Ectodermal cell (in vitro differentiated cells): ENCODE results near the gene CTSD.

Experiments
- H3K27ac ChIP-seq: 2 replicates; pipeline ENCODE4 v1.7.0; 2013; ENCODE audit warnings: mild to moderate bottlenecking, low read depth, low read length; ENCODE audit not compliant: insufficient read depth, poor library complexity, severe bottlenecking
- H3K27me3 ChIP-seq: 2 replicates; pipeline ENCODE4 v1.7.0; 2013; ENCODE audit warnings: mild to moderate bottlenecking, low read length; ENCODE audit not compliant: insufficient read depth, control insufficient read depth, poor library complexity, severe bottlenecking
- H3K36me3 ChIP-seq: one replicate; pipeline ENCODE4 v1.7.0; 2013; ENCODE audit warnings: low read length; ENCODE audit not compliant: control insufficient read depth, insufficient read depth
- H3K4me1 ChIP-seq: one replicate; pipeline ENCODE4 v1.7.0; 2013; ENCODE audit warnings: low read length; ENCODE audit not compliant: control insufficient read depth, insufficient read depth
- H3K4me3 ChIP-seq: 2 replicates; pipeline ENCODE4 v1.7.0; 2013; ENCODE audit warnings: low read depth, low read length, control low read depth; ENCODE audit not compliant: insufficient read depth
- H3K9me3 ChIP-seq: 2 replicates; pipeline ENCODE4 v1.7.0; 2013; ENCODE audit warnings: mild to moderate bottlenecking, low read length, moderate library complexity; ENCODE audit not compliant: control insufficient read depth
- WGBS, 2 experiments: methylation state at CpG; one replicate each; pipeline ENCODE4 v1.1.7; 2013; ENCODE audit warnings: missing lambda C conversion rate in 2 of 2; 5-methylcytosine and 5-hydroxymethylcytosine counted together

The CTSD gene

DNA sequence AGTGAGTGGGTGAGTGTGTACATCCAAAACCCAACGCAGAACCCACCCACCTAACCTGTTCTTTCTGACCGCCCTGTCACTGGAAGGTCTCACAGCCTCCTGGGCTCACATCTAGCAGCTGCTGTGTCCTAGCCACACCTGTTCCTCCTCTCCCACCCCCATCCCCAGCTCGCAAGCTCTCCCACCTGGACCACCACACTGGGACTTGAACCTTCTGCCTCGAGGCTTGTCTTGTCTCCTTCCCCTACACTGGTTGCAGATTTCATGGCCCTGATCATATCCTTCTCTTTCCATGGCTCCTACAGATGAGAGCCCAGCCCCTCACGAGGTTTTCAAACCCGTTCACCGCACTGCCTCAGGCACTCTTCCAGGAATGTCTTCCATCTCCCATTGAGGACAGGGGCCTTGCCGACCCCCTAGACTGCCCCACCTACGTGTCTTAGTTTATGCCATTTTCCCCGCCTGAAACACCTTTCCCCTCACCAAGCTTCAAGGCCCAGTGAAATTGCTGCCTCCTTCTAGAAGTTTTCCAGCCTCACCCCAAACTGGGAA is 20.1 kb downstream of the CTSD start:
- Histone ChIP-seq H3K36me3 (no peaks in the 10 kb centered on the region), H3K4me1 (no peaks in the 10 kb centered on the region), H3K4me3 (no peak overlapping the region), H3K9me3 (no peaks in the 10 kb centered on the region), H3K27me3 (peaks cover 38% of the 10 kb centered on the region), H3K27ac (no peak overlapping the region)
- WGBS, 2 experiments = 83 to 85% methylated on average over 10 of the region's 10 CpGs

DNA sequence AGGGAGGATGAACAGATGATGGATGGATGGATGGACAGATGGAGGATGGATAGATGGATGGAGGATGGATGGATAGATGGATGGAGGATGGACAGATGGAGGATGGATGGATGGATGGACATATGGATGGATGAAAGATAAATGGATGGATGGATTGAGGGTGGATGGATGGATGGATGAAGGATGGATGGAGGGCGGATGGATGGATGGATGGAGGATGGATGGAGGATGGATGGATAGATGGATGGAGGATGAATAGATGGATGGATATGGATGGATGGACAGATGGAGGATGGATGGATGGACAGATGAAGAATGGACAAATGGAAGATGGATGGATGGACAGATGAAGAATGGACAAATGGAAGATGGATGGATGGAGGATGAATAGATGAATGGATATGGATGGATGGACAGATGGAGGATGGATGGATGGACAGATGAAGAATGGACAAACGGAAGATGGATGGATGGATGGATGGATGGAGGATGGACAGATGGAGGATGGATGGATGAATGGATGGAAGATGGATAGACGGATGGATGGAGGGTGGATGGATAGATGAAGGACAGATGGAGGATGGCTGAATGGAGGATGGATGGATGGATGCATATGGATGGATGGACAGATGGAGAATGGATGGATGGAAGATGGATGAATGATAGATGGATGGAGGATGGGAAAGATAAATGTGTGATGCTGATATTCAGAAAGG is 20.7 kb downstream of the CTSD start:
- Histone ChIP-seq H3K27me3 (peaks cover 32% of the 10 kb centered on the region), H3K4me1 (no peaks in the 10 kb centered on the region), H3K27ac (no peak overlapping the region), H3K4me3 (no peak overlapping the region), H3K9me3 (no peaks in the 10 kb centered on the region), H3K36me3 (no peaks in the 10 kb centered on the region)
- WGBS, 2 experiments = 81 to 84% methylated on average over 3 of the region's 3 CpGs

DNA sequence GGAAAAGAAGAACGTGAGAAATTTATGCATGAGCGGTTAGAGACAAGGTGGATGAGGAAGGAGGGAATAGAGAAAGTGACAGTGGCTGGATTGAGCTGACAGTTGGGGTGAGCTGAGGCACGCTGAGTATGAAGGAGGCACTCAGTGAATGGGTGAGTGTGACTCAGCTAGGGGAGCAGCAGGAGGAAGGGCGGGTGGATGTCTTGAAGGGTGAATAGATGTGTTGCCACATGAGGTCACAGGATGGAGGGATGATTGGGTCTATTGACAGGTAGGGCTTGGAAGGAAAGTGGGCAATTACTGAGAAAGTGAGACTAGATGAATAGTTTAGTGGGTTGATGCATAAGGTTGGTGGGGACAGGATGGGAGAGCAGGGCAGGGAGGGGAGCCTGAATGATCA is 21.4 kb downstream of the CTSD start:
- H3K27ac ChIP-seq = no peak overlapping the region
- H3K36me3 ChIP-seq = no peaks in the 10 kb centered on the region
- no peaks in the 10 kb centered on the region for H3K4me1 ChIP-seq
- H3K9me3 ChIP-seq = no peaks in the 10 kb centered on the region
- H3K27me3 ChIP-seq = peaks cover 25% of the 10 kb centered on the region
- 63 to 67% methylated on average over 4 of the region's 4 CpGs for WGBS, 2 experiments
- H3K4me3 ChIP-seq = no peak overlapping the region

DNA sequence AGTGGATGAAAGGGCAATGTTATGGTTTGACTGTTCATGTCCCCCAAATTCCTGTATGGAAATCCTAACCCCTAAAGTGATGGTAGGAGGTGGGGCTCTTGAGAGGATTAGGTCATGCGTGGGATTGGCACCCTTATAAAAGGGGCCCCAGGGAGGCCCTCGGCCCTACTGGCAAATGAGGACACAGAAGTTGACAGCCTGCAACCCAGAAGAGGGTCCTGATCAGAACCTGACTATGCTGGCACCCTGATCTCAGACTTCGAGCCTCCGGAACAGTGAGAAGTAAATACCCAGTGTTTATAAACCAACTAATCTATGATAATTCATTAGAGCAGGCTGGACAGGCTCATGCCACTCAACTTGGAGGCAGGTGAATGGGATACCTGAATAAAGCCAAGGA is 22.0 kb downstream of the CTSD start:
- Histone ChIP-seq H3K4me1 (no peaks in the 10 kb centered on the region), H3K27ac (no peak overlapping the region), H3K4me3 (no peak overlapping the region), H3K9me3 (no peaks in the 10 kb centered on the region), H3K36me3 (no peaks in the 10 kb centered on the region), H3K27me3 (peaks cover 19% of the 10 kb centered on the region)
- 90 to 94% methylated on average over 4 of the region's 4 CpGs for whole genome bisulfite sequencing, 2 experiments

DNA sequence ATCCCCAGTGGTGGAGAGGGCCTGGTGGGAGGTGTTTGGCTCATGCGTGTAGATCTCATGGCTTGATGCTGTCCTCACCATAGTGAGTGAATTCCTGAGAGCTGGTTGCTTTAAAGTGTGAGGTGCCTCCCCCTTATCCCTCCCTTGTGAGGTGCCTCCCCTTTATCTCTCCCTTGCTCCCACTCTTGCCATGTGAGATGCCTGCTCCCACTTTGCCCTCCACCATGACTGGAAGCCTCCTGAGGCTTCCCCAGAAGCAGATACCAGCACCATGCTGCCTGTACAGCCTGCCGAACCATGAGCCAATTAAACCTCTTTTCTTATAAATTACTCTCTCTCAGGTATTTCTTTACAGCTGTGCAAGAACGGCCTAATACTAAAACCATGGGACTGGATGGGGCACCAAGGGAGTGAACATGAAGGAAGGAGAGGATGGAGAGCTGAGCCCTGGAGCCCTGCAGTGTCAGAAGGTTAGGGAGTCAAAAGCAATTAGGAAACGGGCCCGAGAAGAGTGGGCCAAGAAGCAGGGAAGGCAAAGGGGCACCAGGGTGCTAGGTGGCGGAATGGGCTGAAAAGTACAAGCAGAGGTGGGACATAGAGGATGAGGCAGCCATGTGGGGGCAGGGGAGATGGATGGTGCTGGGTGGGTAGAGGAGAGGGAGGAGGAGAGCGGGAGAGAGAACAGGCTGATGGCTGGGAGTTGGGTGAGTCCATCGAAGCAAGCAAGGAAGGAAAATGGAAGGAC is 22.8 kb downstream of the CTSD start:
- Histone ChIP-seq H3K4me3 (no peak overlapping the region), H3K27ac (no peak overlapping the region), H3K4me1 (no peaks in the 10 kb centered on the region), H3K9me3 (no peaks in the 10 kb centered on the region), H3K36me3 (no peaks in the 10 kb centered on the region), H3K27me3 (peaks cover 16% of the 10 kb centered on the region)
- 87 to 91% methylated on average over 8 of the region's 8 CpGs for WGBS, 2 experiments

DNA sequence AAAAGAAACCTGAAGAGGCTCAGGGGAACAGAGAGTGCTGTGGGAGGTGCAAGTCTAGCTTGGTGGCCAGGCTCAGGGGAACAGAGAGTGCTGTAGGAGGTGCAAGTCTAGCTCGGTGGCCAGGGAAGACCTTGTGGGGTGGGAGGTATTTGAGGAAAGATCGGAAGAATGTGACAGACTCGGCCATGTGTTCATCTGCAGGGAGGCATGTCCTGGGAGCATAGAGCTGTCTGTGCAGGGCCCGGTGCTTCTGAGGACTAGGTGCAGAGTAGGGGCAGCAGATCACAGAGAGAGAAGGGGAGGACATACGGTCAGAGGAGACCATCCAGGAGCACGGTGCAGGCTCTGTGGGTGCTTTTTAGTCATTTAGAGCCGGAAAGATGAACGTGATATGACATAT is 24.2 kb downstream of the CTSD start:
- peaks cover 16% of the 10 kb centered on the region for H3K27me3 ChIP-seq
- H3K4me3 ChIP-seq = no peak overlapping the region
- WGBS, 2 experiments = 83 to 84% methylated on average over 8 of the region's 8 CpGs
- H3K27ac ChIP-seq = no peak overlapping the region
- H3K4me1 ChIP-seq = no peaks in the 10 kb centered on the region
- H3K36me3 ChIP-seq = no peaks in the 10 kb centered on the region
- no peaks in the 10 kb centered on the region for H3K9me3 ChIP-seq

DNA sequence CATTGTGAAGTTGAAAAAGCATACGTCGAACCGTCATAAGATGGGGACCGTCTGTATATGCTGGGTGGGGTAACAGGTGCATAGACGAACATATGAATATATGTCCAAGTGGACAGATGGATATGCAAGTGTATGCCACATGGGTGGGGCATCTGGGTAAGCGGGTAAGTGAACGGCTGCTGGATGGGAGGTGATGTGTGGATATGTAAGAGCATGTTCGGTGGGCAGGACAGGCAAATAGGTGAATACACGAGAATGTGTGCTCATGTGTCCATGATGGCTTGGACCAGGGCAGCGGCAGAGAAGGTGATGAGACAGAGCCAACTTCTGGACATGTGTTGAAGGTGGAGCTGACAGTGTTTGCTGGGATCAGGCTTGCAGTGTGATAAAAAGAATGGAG is 25.3 kb downstream of the CTSD start:
- no peaks in the 10 kb centered on the region for H3K4me1 ChIP-seq
- H3K27ac ChIP-seq = no peak overlapping the region
- no peaks in the 10 kb centered on the region for H3K36me3 ChIP-seq
- 93% methylated on average over 10 of the region's 10 CpGs for WGBS, 2 experiments
- H3K27me3 ChIP-seq = peaks cover 12% of the 10 kb centered on the region
- H3K9me3 ChIP-seq = no peaks in the 10 kb centered on the region
- no peak overlapping the region for H3K4me3 ChIP-seq

DNA sequence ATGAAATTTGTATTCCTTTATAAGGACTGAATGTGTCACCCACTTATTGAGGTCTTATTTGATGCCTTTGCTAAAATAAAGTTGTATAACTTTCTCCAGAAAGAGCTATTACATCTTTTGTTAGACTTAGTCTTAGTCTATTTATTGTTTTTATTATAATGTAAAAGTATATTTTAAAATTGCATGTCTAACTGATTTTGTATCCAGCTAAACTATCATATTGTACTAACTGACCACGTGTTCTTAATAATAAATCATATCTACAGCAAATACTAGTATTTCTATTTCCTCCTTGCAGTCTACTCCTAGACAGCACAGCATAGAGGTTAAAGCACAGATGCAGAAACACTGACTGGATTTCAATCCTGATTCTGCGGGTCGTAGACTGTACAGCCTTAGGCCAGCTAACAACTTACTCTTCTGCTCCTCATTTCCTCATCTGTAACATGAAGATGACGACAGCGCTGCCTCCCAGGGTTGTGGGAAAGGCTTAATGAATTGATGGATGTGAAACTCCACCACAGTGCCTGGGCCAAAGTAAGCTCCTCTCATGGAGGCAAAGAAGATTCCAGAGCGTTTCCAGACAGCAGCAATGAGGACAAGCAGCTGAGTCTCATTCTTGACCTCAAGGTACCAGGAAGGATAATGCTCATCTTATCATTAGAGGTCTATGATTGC is 26.5 kb downstream of the CTSD start:
- Histone ChIP-seq H3K9me3 (no peaks in the 10 kb centered on the region), H3K36me3 (no peaks in the 10 kb centered on the region), H3K27me3 (peaks cover 10% of the 10 kb centered on the region), H3K4me3 (no peak overlapping the region), H3K27ac (no peak overlapping the region), H3K4me1 (peaks cover under 1% of the 10 kb centered on the region)
- WGBS, 2 experiments = 78 to 90% methylated on average over 6 of the region's 6 CpGs

DNA sequence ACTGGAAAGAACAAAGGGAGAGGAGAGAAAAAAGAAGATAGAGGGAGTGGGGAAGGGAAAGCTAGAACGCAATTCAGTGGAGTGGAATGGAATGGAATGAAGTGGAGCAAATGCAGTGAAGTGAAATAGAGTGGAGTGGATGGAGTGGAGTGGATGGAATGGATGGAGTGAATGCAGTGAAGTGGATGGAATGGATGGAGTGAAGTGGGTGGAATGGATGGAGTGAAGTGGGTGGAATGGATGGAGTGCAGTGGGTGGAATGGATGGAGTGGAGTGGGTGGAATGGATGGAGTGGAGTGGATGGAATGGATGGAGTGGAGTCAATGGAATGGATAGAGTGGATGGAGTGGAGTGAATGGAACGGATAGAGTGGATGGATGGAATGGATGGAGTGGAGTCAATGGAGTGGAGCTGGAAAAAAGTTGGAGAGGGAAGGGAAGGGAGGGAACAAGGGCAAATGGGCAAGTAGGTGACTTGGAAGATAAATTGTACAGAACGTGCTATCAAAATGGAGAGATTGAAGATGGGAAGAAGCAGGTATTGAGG is 27.2 kb downstream of the CTSD start:
- no peak overlapping the region for H3K4me3 ChIP-seq
- no peak overlapping the region for H3K27ac ChIP-seq
- peaks cover 7% of the 10 kb centered on the region for H3K27me3 ChIP-seq
- 63 to 68% methylated on average over 3 of the region's 3 CpGs for WGBS, 2 experiments
- no peaks in the 10 kb centered on the region for H3K36me3 ChIP-seq
- no peaks in the 10 kb centered on the region for H3K9me3 ChIP-seq
- H3K4me1 ChIP-seq = peaks cover 7% of the 10 kb centered on the region

DNA sequence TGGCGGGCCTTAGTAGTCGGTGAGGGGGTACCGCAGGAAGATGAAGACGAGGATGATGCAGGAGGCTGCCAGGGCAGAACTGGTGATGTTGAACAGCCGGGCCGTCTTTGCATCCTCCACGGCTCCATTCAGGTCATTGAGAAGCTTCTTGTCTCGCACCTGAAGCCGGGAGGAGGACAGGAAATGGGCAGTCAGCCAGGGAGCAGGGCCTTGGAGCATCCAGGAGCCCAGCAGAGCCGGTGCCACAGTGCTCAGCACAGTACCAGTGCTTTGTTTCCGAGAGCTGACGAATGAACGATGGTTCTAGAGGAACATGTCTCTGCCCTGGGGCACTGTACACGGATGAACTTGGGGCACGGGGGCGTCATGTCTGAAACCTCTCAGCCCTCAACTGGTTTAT is 28.5 kb downstream of the CTSD start:
- Histone ChIP-seq H3K27me3 (peaks cover 5% of the 10 kb centered on the region), H3K27ac (no peak overlapping the region)
- 93% methylated on average over 16 of the region's 16 CpGs for WGBS, 2 experiments

More for the DNA sequence above, 28.5 kb downstream of the CTSD start:
- Histone ChIP-seq H3K4me3 (no peak overlapping the region), H3K4me1 (peaks cover 7% of the 10 kb centered on the region), H3K36me3 (no peaks in the 10 kb centered on the region), H3K9me3 (no peaks in the 10 kb centered on the region)
